SK-N-SH treated with all-trans-retinoic acid at 6 μM for 48 hours (cell line): ENCODE measurements around the gene PCDHGC3.

Experiments used
- ARNTL ChIP-seq: fragments of 450-650 bp; formaldehyde crosslinking; IDR thresholded peaks from 2 replicates; pipeline ENCODE4 v1.5.0; 2020; ENCODE audit warnings: low read depth, mild to moderate bottlenecking, moderate library complexity, borderline replicate concordance
- BACH2 ChIP-seq: fragments of 250-450 bp; sonication (Bioruptor Pico); IDR thresholded peaks from 2 replicates; pipeline ENCODE4 v1.9.0; 2021; ENCODE audit warnings: mild to moderate bottlenecking, borderline replicate concordance
- CREB5 ChIP-seq: fragments of 250-450 bp; sonication (Bioruptor Pico); IDR thresholded peaks from 2 replicates; pipeline ENCODE4 v1.5.1; 2020; ENCODE audit warnings: low read depth, mild to moderate bottlenecking, moderate library complexity
- OSR1 ChIP-seq: fragments of 250-450 bp; sonication (Bioruptor Pico); IDR thresholded peaks from 2 replicates; pipeline ENCODE4 v1.8.0; 2022; ENCODE audit warnings: moderate library complexity, mild to moderate bottlenecking, inconsistent platforms
- PATZ1 ChIP-seq: fragments of 250-450 bp; sonication (Bioruptor Pico); IDR thresholded peaks from 2 replicates; pipeline ENCODE4 v1.8.0; 2020; ENCODE audit warnings: mild to moderate bottlenecking, moderate library complexity, borderline replicate concordance
- SNAI2 ChIP-seq: fragments of 250-450 bp; sonication (Bioruptor Pico); IDR thresholded peaks from 2 replicates; pipeline ENCODE4 v1.5.0; 2020; ENCODE audit warnings: mild to moderate bottlenecking, moderate library complexity
- ZFP3 ChIP-seq: fragments of 250-450 bp; sonication (Bioruptor Pico); IDR thresholded peaks from 2 replicates; pipeline ENCODE4 v1.5.0; 2020; ENCODE audit warnings: mild to moderate bottlenecking, moderate library complexity
- ZNF565 ChIP-seq: fragments of 450-650 bp; formaldehyde crosslinking; conservative IDR thresholded peaks from 2 replicates; pipeline ENCODE4 v1.5.0; 2020; ENCODE audit warnings: low read depth, mild to moderate bottlenecking, moderate library complexity

DNA sequence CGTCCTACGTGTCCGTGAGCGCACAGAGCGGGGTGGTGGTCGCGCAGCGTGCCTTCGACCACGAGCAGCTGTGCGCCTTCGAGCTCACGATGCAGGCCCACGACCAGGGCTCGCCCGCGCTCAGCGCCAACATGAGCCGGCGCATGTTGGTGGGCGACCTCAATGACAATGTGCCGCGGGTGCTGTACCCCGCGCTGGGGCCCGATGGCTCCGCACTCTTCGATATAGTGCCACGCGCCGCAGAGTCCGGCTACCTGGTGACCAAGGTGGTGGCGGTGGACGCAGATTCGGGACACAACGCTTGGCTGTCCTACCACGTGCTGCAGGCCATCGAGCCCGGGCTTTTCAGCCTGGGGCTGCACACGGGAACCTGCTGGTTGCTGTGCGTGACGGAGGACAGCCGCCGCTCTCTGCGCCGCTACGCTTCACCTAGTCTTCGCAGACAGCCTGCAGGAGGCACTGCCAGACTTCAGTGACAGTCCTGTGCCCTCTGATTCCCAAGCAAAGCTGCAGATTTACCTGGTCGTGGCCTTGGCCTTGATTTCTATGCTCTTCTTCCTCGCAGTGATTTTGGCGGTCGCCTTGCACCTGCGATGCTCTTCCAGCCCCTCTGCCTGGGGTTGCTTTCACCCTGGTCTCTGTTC, 47.9 kb upstream of the PCDHGC3 start:
- TF ChIP-seq ZNF565 (CRISPR knock-in tag) (no peak), BACH2 (CRISPR knock-in tag) (no peak), SNAI2 (CRISPR knock-in tag) (no peak), CREB5 (CRISPR knock-in tag) (no peak), OSR1 (CRISPR knock-in tag) (no peak), ZFP3 (no peak), PATZ1 (no peak), ARNTL (CRISPR knock-in tag) (no peak)
